H9 (cell line): ENCODE data around the gene HIPK4. TPM values are rescaled to one million over a fixed set of nuclear protein-coding genes. Genes with fewer than 3 reads are reported as not detected.

ENCODE experiments used
- DNase-seq: peaks from one replicate; pipeline ENCODE4 v3.0.0-alpha.2; 2017
- H2AFZ ChIP-seq: one replicate; pipeline ENCODE4 v1.6.1; 2013; ENCODE audit warnings: mild to moderate bottlenecking, low read length, control low read depth, moderate library complexity
- H2AK5ac ChIP-seq: 2 replicates; pipeline ENCODE4 v1.6.1; 2013; ENCODE audit warnings: low read length, control low read depth, mixed read lengths; ENCODE audit not compliant: insufficient read length
- H2BK120ac ChIP-seq: one replicate; pipeline ENCODE4 v1.6.1; 2013; ENCODE audit warnings: low read depth, mild to moderate bottlenecking, low read length, control low read depth, inconsistent platforms; ENCODE audit not compliant: poor library complexity, severe bottlenecking
- H2BK12ac ChIP-seq: 2 replicates; pipeline ENCODE4 v1.6.1; 2013; ENCODE audit warnings: low read length, control low read depth, mixed read lengths, low read depth; ENCODE audit not compliant: insufficient read length
- H2BK15ac ChIP-seq: 2 replicates; pipeline ENCODE4 v1.6.1; 2013; ENCODE audit warnings: low read depth, low read length, control low read depth
- H2BK20ac ChIP-seq: one replicate; pipeline ENCODE4 v1.6.1; 2013; ENCODE audit warnings: low read depth, mild to moderate bottlenecking, low read length, control low read depth, inconsistent platforms; ENCODE audit not compliant: poor library complexity, severe bottlenecking
- H2BK5ac ChIP-seq: 2 replicates; pipeline ENCODE4 v1.6.1; 2013; ENCODE audit warnings: low read length, control low read depth, mixed read lengths; ENCODE audit not compliant: insufficient read length
- H3K14ac ChIP-seq: 2 replicates; pipeline ENCODE4 v1.6.1; 2013; ENCODE audit warnings: low read length, control low read depth; ENCODE audit not compliant: insufficient read depth
- H3K18ac ChIP-seq: 2 replicates; pipeline ENCODE4 v1.6.1; 2013; ENCODE audit warnings: low read depth, mild to moderate bottlenecking, mixed read lengths, low read length, control low read depth; ENCODE audit not compliant: insufficient read length
- H3K23ac ChIP-seq: 2 replicates; pipeline ENCODE4 v1.6.1; 2013; ENCODE audit warnings: low read length, control low read depth, mixed read lengths, low read depth; ENCODE audit not compliant: insufficient read length
- H3K23me2 ChIP-seq: 2 replicates; pipeline ENCODE4 v1.6.1; 2013; ENCODE audit warnings: low read depth, mild to moderate bottlenecking, mixed read lengths, low read length, control low read depth; ENCODE audit not compliant: insufficient read length, poor library complexity, severe bottlenecking
- H3K27ac ChIP-seq: 2 replicates; pipeline ENCODE4 v1.5.1; 2013; ENCODE audit warnings: low read length, control low read depth, mixed read lengths, low read depth; ENCODE audit not compliant: insufficient read length
- H3K27me3 ChIP-seq: 2 replicates; pipeline ENCODE4 v1.6.1; 2013; ENCODE audit warnings: low read length, control low read depth, inconsistent platforms; ENCODE audit not compliant: insufficient read depth
- H3K4ac ChIP-seq: 2 replicates; pipeline ENCODE4 v1.6.1; 2013; ENCODE audit warnings: low read depth, mild to moderate bottlenecking, control low read depth, inconsistent platforms, low read length, moderate library complexity
- H3K4me1 ChIP-seq: 2 replicates; pipeline ENCODE4 v1.6.1; 2013; ENCODE audit warnings: low read length, control low read depth, inconsistent platforms; ENCODE audit not compliant: insufficient read depth
- H3K4me2 ChIP-seq: 2 replicates; pipeline ENCODE4 v1.6.1; 2013; ENCODE audit warnings: low read length, control low read depth, mixed read lengths; ENCODE audit not compliant: insufficient read length, insufficient read depth
- H3K56ac ChIP-seq: 2 replicates; pipeline ENCODE4 v1.6.1; 2013; ENCODE audit warnings: low read depth, mild to moderate bottlenecking, mixed read lengths, low read length, control low read depth; ENCODE audit not compliant: insufficient read length
- H3K79me1 ChIP-seq: 2 replicates; pipeline ENCODE4 v1.6.1; 2013; ENCODE audit warnings: low read depth, mild to moderate bottlenecking, moderate library complexity, low read length, control low read depth, inconsistent platforms; ENCODE audit not compliant: insufficient read depth, poor library complexity, severe bottlenecking
- H3K79me2 ChIP-seq: 2 replicates; pipeline ENCODE4 v1.6.1; 2013; ENCODE audit warnings: low read length, control low read depth, inconsistent platforms; ENCODE audit not compliant: insufficient read depth
- H3K9ac ChIP-seq: 2 replicates; pipeline ENCODE4 v1.6.1; 2013; ENCODE audit warnings: low read length, control low read depth, mixed read lengths; ENCODE audit not compliant: insufficient read length; ENCODE audit errors: extremely low read depth
- H3K9me3 ChIP-seq: one replicate; pipeline ENCODE4 v1.6.1; 2013; ENCODE audit warnings: low read depth, low read length, inconsistent platforms; ENCODE audit not compliant: control insufficient read depth
- H3T11ph ChIP-seq: one replicate; pipeline ENCODE4 v1.6.1; 2013; ENCODE audit warnings: mild to moderate bottlenecking, low read length, control low read depth, inconsistent platforms
- H4K20me1 ChIP-seq: one replicate; pipeline ENCODE4 v1.6.1; 2013; ENCODE audit not compliant: control insufficient read depth, insufficient read length, insufficient read depth
- H4K5ac ChIP-seq: 2 replicates; pipeline ENCODE4 v1.6.1; 2013; ENCODE audit warnings: low read depth, mild to moderate bottlenecking, mixed read lengths, low read length, control low read depth; ENCODE audit not compliant: insufficient read length
- H4K8ac ChIP-seq: replicated peaks from 2 replicates; pipeline ENCODE4 v1.6.1; 2013; ENCODE audit warnings: low read length, control low read depth, mixed read lengths, low read depth; ENCODE audit not compliant: insufficient read length
- H4K91ac ChIP-seq: 2 replicates; pipeline ENCODE4 v1.6.1; 2013; ENCODE audit warnings: low read depth, mild to moderate bottlenecking, moderate library complexity, mixed read lengths, low read length, control low read depth; ENCODE audit not compliant: insufficient read length
- H3K27ac Mint-ChIP-seq, 3 experiments: 2 replicates in 2 of 3; 3 replicates in 1 of 3; pipeline ENCODE4 v1.8.0; 2020 to 2021; ENCODE audit warnings: mixed read lengths in 3 of 3, mild to moderate bottlenecking in 1 of 3, moderate library complexity in 1 of 3
- H3K27me3 Mint-ChIP-seq: 2 replicates; pipeline ENCODE4 v1.8.0; 2021; ENCODE audit warnings: low read depth, mild to moderate bottlenecking, moderate library complexity, mixed read lengths
- H3K36me3 Mint-ChIP-seq, 3 experiments: 2 replicates in 2 of 3; 3 replicates in 1 of 3; pipeline ENCODE4 v1.8.0; 2020 to 2021; ENCODE audit warnings: low read depth in 3 of 3, mixed read lengths in 3 of 3; ENCODE audit not compliant: insufficient read depth in 1 of 3
- H3K4me1 Mint-ChIP-seq, 2 experiments: 2 replicates each; pipeline ENCODE4 v1.8.0; 2020; ENCODE audit warnings: mixed read lengths in 2 of 2
- H3K4me3 Mint-ChIP-seq, 2 experiments: 2 replicates in 1 of 2; 3 replicates in 1 of 2; pipeline ENCODE4 v1.8.0; 2020 to 2021; ENCODE audit warnings: mild to moderate bottlenecking in 2 of 2, mixed read lengths in 2 of 2, moderate library complexity in 1 of 2
- H3K9me3 Mint-ChIP-seq, 2 experiments: 2 replicates in 1 of 2; 3 replicates in 1 of 2; pipeline ENCODE4 v1.8.0; 2020; ENCODE audit warnings: mild to moderate bottlenecking in 2 of 2, mixed read lengths in 2 of 2, moderate library complexity in 1 of 2
- CTCF ChIP-seq: fragments of 200-600 bp; sonication (generic); conservative IDR thresholded peaks from 3 replicates; pipeline ENCODE4 v1.8.0; 2021; ENCODE audit warnings: antibody characterized with exemption, mild to moderate bottlenecking
- WGBS: extraction: QIAGEN DNeasy Blood & Tissue Kit; methylation state at CpG from one replicate; pipeline ENCODE4 v1.1.7; 2013; ENCODE audit warnings: missing lambda C conversion rate, low lambda C conversion rate, mixed read lengths; ENCODE audit not compliant: insufficient read length; ENCODE audit errors: extremely low coverage; 5-methylcytosine and 5-hydroxymethylcytosine counted together
- total RNA-seq: library from RNA; stranded (reverse); gene quantifications from 2 replicates; pipeline ENCODE4 v1.2.1, GENCODE V29; 2021

The HIPK4 gene
- total RNA-seq, 1 experiment from 2014 or later = 0.15 TPM

GRCh38 chr19:40411125-40411842, 21.3 kb upstream of the HIPK4 start:
- Histone ChIP-seq H2BK12ac (no peak overlapping the region), H4K91ac (no peak overlapping the region), H3K27me3 (no peaks in the 10 kb centered on the region), H2AFZ (no peak overlapping the region), H2BK15ac (peak overlapping the region; percentile 69; the same call in 1 of the 2 replicates), H2BK20ac (no peak overlapping the region), H3K23ac (no peak overlapping the region), H3K9me3 (no peaks in the 10 kb centered on the region), H3K9ac (no peak overlapping the region), H2BK5ac (no peak overlapping the region), H3K14ac (no peak overlapping the region; the same call in 1 of the 2 replicates), H3K79me2 (no peaks in the 10 kb centered on the region), H4K8ac (no peak overlapping the region), H4K20me1 (no peaks in the 10 kb centered on the region), H3K27ac (no peak overlapping the region), H3K4me2 (no peak overlapping the region), H4K5ac (no peak overlapping the region), H3K18ac (no peak overlapping the region), H3T11ph (no peak overlapping the region), H3K4me1 (peaks cover 3% of the 10 kb centered on the region; the same call in 1 of the 2 replicates), H3K4ac (no peak overlapping the region), H3K23me2 (no peaks in the 10 kb centered on the region), H2AK5ac (no peak overlapping the region), H3K79me1 (no peaks in the 10 kb centered on the region), H3K56ac (no peak overlapping the region), H2BK120ac (no peak overlapping the region)
- H3K27ac Mint-ChIP-seq = peak overlapping the region; percentile 59 to 94 (median 93); a peak in 5 of 7 replicates
- H3K4me3 Mint-ChIP-seq = no peak overlapping the region
- WGBS = no CpG with 5 or more reads among the region's 16 CpGs
- no peaks in the 10 kb centered on the region for H3K9me3 Mint-ChIP-seq
- DNase-seq = no peak
- H3K4me1 Mint-ChIP-seq = peaks cover 19 to 45% of the 10 kb centered on the region in 2 experiments
- H3K36me3 Mint-ChIP-seq = no peaks in the 10 kb centered on the region
- peaks cover 2% of the 10 kb centered on the region; the same call in 1 of the 2 replicates for H3K27me3 Mint-ChIP-seq
- no peak for TF ChIP-seq CTCF
